WTC11 (cell line): ENCODE results near the gene CYYR1.

Experiments
- CTCF ChIP-seq: fragments of 200-600 bp; IDR thresholded peaks from 2 replicates; pipeline ENCODE4 v1.8.0; 2022; ENCODE audit warnings: antibody characterized with exemption
- FOXJ3 ChIP-seq: sonication (generic); formaldehyde crosslinking; IDR thresholded peaks from 2 replicates; pipeline ENCODE4 v1.9.0; 2021; ENCODE audit warnings: missing genetic modification reagents, mild to moderate bottlenecking, borderline replicate concordance
- NR3C1 ChIP-seq: sonication (generic); formaldehyde crosslinking; conservative IDR thresholded peaks from 2 replicates; pipeline ENCODE4 v1.8.1; 2023; ENCODE audit warnings: low read depth, mild to moderate bottlenecking, missing genetic modification reagents
- ZBTB21 ChIP-seq: sonication (generic); formaldehyde crosslinking; IDR thresholded peaks from 2 replicates; pipeline ENCODE4 v1.8.1; 2023; ENCODE audit warnings: mild to moderate bottlenecking, missing genetic modification reagents, borderline replicate concordance
- TF ChIP-seq, protein P1 (sequence below): sonication (generic); formaldehyde crosslinking; IDR thresholded peaks from 2 replicates; pipeline ENCODE4 v1.8.0; 2022; ENCODE audit warnings: mild to moderate bottlenecking, missing genetic modification reagents

GRCh38 chr21:26565111-26565510 lies 8.0 kb downstream of the CYYR1 start:
- TF ChIP-seq NR3C1 (CRISPR knock-in tag) (no peak), CTCF (no peak), ZBTB21 (CRISPR knock-in tag) (no peak), FOXJ3 (CRISPR knock-in tag) (no peak)
- TF ChIP-seq, protein P1, sequence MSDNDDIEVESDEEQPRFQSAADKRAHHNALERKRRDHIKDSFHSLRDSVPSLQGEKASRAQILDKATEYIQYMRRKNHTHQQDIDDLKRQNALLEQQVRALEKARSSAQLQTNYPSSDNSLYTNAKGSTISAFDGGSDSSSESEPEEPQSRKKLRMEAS (CRISPR knock-in tag) = no peak
